Left colon (tissue), 2 donors: ENCODE data around the gene GABRB2. TPM values are rescaled to one million over a fixed set of nuclear protein-coding genes. Genes with fewer than 3 reads are reported as not detected.
"Not testable (repeated sequence)": the region's sequence is repeated elsewhere in the genome, so short reads cannot be mapped to it uniquely, and the experiment has no call there.

Source experiments
- ATAC-seq: fragments of 200-7000 bp; cut with Tn5 transposase; one replicate; pipeline ENCODE4 v1.9.1; 2020; ENCODE audit warnings: mild to moderate bottlenecking, moderate library complexity
- DNase-seq, 2 donors: peaks; one replicate each; pipeline ENCODE4 v3.0.0-alpha.2; 2020
- intact Hi-C, 2 donors: fragments of 100-400 bp; cut with DNase I in 1 of 2; cut with micrococcal nuclease in 1 of 2; formaldehyde crosslinking; loops; one replicate each; pipeline versions ENCODE4 v1.11.2 to v1.14.0; 2022; cut with DNase I, micrococcal nuclease
- total RNA-seq, 2 donors: library from RNA; stranded (reverse); fragmentation: NEBNext Ultra II Directional; extraction: Animal tissue kit (Norgen Biotek cat#: 25700); gene quantifications; one replicate each; pipeline ENCODE4 v1.2.1, GENCODE V29; 2021
- donor health status: DM: no; HTN: no; CAD: no.
- donor health status: DM: yes; HTN: yes; CAD: no.

Gene GABRB2
- total RNA-seq, 2 donors from 2014 or later, result 1.3 to 2.0 TPM

DNA sequence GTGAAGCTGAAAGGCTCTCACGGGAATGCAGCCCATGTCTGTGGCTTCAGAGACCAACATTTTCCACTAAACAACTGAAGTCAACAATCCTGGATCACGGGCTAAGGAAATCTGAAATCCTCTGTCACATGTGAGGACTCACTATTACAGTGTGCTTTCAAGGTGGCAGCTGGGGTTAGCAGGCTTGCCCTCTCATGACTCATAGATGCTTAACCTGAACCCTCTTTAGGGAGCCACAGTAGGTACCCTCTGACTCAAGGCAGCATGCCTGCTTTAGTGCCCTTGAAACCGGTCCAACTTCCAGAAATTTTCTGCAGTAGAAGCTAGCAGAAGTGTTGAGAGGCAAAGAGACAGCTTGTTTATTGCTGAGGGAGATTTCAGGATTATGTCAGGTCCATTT is 232.5 kb downstream of the GABRB2 start:
- DNase-seq, result no peak
- intact Hi-C loops, result no loop called here
- ATAC-seq, result no peak

DNA sequence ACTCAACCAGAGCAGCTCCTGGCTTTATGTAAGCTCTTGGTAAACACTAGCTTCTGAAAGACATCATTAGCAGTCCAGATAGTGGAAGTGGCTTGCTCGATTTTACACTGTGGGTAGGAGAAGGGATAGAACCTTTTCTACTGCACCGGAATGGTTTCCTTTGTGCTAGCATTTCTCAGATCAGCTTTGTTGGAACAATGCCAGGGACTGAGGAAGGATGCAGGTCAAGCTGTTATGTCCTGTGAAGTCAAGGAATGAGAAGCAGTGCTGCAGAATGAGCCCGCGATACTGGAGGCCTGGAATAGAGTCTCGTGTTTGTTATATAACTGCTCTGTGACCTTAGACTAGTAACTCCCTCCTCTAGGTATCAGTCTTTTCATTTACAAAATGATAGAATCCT is 233.6 kb downstream of the GABRB2 start:
- DNase-seq (no peak), ATAC-seq (no peak)
- intact Hi-C loops, result no loop called here

DNA sequence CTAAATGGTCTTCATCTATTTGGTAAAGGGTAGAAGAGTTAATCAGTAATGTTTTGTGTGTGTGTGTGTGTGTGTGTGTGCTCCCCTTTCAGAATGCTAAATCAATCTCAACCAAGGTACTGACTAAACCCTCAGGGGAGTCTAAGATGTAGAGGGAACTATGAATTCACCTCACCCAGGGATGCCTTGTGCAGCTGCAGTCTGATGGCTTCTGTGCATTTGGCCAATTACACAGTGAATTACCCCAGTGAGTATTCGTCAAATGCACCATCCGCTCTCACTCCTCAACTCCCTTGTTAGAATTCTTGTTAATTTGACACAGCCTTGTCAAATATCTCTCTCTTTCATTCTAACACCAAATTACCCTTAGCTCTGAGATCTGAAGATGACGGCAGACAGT is 234.6 kb downstream of the GABRB2 start:
- no peak for ATAC-seq
- intact Hi-C loops, result no loop called here

DNA sequence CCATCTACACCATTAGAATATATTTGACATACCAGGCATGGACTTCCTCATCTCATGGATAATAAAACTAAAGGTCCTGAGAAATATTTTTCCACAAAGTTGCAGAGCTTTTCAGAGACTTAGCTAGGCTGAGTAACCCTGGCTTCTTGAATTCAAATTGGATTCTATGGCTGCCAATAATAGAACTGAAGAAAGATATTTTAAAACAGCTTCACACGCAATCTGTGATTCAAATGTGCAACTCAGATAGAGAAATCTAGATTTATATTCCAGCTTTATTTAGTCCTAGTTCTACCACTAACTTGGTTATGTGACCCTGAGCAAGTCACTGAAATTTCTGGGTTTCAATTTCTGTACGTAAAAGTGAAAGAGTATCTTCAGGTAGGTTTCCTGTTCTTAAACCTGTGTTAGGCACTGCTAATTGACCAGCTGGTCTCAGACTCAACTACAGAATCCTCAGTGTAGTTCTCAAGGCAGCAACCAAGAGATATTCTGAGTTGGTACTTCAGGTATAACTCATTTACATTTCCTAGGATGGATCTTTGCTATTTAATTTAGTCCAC is 235.3 kb downstream of the GABRB2 start:
- DNase-seq (no peak), ATAC-seq (no peak)
- intact Hi-C loops, result no loop called here

More for the DNA sequence above, 234.6 kb downstream of the GABRB2 start:
- no peak for DNase-seq

DNA sequence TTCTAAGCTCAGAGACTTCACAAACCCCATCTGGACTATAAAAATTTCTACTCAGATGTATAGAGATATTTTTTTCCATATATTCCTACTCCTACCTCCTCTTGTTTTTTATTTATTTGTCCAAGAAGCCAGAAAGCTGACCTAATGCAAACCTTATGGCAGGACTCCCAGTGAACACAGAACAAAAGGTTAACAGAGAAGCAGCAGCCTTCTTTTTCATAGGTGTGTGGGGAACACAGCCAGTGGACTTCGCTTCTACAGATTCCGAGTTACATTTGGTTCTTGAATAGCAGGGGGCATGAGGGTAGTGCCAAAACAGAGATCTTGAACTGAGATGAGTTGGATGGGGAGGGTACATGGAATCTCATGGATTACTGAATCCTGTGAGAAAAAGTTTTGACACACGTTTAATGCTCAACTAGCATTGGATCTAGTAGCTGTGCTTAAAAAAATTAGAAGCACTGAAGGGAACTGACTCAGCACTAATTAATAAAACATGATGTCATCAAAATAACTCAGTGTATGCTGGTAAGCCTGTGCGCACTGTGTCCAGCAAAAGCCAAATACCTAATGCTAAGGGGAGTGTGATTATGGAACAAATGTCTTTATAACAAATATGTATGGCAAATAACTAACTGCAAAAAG is 240.1 kb downstream of the GABRB2 start:
- no peak for DNase-seq
- ATAC-seq, result no peak
- intact Hi-C loops, result no loop called here

DNA sequence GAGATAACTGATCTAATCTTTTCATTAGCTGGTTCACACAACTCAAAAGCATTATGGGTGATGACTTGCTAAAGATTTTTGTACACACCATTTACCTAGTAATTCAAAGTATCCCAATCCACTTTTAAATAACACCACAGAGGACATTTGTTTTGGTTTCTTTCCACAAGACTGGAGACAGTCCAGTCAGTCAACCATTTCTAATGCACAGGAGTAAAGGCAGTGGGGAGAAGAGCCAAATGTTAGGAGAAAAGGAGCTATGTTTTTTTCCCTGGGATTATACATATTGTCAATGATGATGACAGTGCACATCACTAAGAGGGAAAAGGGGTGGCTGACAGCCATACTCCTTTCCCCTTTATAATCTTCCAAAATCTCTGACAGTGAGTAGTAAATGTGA is 240.9 kb downstream of the GABRB2 start:
- intact Hi-C loops, result no loop called here
- DNase-seq (no peak), ATAC-seq (no peak)

DNA sequence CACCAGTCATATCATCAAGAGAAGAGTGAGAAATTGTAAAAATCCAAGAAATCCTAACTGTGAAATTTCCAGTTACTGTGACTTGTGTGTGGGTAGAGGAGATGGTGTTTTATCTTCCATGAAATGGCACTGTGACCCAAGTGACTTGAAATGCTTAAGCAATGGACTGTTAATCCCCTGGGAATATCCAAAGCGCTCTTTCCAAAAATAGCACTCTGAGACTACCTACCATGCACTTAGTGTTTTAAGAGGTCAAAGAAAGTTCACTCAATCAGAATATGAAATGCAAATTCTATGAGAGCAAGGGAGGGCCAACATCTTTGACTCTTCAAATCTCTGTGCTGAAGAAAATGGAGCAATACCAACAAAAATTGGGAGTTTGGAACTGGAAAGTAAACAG is 244.0 kb downstream of the GABRB2 start:
- no peak for ATAC-seq
- DNase-seq, result no peak
- intact Hi-C loops, result no loop called here

DNA sequence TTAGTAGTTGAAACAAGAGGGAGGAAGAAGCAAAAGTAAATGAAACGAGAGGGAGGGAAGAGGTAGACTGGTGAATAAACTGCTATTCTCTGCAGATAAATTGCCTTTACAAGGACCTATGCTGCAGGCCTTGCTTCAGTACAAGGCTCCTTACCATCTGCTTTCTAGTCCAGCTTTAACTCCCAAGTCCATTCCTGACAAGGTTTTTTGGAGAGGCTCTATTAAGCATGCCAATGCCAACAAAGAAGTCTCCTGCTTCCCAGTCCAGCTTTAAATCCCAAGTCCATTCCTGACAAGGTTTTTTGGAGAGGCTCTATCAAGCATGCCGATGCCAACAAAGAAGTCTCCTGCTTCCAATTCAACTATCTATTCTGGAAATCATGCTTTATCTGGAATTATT is 244.9 kb downstream of the GABRB2 start:
- DNase-seq (no peak), ATAC-seq (no peak)

DNA sequence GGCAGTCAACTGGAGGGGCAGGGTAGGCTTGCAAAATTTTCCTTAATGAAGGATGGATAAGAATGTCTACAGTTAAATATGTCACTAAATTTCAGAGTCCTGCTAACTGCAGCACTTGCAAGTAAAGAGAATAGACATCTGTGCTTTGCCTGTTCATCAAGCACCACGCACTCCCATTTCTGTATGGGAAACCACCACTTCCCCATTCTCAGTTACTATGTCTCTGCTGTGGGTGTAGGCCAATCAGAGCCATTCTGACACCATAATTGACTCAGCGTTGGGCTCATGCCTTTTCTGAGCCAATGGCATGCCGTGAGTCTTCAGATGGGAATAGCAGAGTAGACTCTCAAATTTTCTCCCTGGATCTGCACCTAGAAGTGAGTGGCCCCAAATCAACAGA is 247.5 kb downstream of the GABRB2 start:
- intact Hi-C loops, result no loop called here
- ATAC-seq, result no peak
- no peak for DNase-seq

More for the DNA sequence above, 244.9 kb downstream of the GABRB2 start:
- intact Hi-C loops, result no loop called here

DNA sequence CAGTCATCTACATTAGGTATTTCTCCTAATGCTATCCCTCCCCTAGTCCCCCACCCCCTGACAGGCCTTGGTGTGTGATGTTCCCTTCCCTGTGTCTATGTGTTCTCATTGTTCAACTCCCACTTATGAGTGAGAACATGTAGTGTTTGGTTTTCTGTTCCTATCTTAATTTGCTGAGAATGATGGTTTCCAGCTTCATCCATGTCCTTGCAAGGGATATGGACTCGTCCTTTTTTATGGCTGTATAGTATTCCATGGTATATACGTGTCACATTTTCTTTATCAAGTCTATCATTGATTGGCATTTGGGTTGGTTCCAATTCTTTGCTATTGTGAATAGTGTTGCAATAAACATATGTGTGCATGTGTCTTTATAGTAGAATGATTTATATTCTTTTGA is 249.1 kb downstream of the GABRB2 start:
- ATAC-seq, intact Hi-C loops, DNase-seq: not testable (repeated sequence)

DNA sequence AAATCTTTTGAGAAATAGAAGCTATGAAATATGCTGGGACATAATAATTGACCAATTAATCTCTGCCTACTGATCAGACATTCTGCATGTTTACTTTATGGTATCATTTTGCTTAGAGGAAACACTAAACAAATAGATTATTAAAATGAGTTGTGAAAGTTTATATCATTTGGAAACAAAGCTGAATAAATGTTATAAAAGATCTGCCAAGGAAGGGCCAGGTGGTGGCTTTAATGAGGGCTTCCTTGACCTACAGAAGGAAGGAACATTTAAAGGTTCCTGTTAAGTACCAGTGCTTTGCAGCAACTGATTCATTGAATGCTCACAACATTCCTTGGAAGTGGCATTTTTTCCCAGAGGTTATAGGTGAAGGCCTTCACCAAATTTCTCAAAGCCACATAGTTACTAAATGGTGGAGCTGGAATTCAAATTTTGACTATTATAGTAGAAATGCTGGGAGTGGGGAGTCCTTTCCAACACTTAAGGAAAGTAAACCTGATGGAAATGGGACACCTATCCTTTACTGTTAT is 250.7 kb downstream of the GABRB2 start:
- DNase-seq, result no peak
- intact Hi-C loops, result no loop called here
- ATAC-seq, result no peak

DNA sequence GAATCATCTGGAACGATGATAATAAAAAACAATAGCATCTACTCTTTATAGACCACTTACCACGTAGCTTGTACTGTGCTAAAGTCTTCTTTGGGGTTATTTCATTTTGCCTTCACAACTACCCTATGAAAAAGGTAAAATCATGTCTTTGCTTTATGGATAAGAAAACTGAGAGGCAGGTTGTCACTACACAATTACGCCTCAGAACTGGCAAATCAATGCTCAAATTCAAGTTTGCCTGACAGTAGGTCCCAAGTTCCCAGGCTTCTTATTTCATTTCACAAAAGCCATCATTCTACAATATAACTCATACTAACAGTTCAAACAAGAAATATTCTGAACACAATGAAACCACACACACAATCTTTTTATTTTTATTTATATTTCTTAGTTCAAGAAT is 258.5 kb downstream of the GABRB2 start:
- intact Hi-C loops, result no loop called here
- ATAC-seq (no peak), DNase-seq (no peak)

DNA sequence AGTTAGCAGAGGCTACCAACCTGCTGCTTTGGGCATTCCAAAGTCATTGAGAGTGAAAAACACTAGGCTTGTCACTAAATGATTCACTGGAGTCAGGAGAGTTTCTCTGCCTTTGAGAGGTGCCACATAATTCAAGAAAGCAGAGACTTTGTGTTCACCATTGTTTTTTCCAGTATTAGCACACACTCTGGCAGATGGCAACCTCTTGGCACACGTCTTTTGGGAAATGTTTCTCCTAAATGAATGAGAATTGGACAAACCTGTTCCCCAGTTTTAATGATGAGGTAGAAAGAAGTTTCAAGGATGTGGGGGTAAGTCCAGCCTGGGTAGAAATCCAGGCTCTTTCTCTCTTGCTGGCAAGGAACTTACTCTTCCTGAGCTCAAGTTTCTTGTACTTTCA is 259.1 kb downstream of the GABRB2 start:
- ATAC-seq, result no peak
- intact Hi-C loops, result no loop called here
- DNase-seq, result no peak

DNA sequence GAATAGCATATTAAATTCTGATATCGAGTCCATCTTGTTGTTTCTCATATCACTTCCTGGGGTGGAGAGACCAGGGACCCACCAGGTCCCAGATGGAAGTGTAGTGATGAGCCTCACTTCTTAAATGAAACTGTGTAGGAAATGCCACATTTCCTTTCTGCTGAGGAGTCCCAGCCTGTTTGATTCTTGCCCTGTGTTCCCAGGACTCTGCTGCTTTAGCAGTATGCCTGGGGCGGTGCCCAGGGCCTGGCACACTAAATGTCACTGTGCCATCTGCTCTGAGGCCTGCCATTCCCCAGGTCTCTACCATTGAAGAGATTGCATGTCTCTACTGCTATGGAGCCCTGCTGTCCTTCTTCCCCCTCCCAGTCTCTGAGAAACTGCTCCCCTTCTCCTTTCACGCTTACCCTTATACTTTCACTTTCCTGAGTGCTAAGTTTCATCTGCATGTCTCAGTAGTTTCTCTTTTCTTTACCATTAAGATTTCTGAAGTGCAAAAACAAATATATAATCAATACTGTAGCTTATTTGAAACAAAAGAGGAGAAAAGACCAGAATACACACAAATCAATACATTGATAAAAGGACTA is 260.4 kb downstream of the GABRB2 start:
- DNase-seq (no peak), ATAC-seq (no peak)
- intact Hi-C loops, result no loop called here

DNA sequence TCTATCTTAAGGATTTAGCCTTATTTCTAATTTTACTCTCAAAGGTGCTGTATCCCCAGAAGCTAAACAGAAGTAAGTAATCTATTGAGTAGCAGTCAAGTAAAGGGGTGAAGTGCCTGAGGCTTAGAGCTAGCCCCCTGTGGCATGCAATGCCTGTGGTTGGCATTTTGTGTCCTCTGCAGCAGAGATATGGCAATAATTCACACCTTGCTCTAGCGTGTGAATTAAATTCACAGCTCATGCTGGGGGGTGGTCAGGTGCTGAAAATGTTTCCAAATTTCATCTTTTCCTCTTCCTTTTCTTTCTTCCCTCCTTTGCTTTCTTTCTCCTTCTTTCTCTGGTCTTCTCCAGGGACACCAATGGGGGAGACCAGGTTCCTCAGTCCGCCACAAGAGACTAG is 262.1 kb downstream of the GABRB2 start:
- intact Hi-C loops, result no loop called here
- ATAC-seq, result no peak
- no peak for DNase-seq

DNA sequence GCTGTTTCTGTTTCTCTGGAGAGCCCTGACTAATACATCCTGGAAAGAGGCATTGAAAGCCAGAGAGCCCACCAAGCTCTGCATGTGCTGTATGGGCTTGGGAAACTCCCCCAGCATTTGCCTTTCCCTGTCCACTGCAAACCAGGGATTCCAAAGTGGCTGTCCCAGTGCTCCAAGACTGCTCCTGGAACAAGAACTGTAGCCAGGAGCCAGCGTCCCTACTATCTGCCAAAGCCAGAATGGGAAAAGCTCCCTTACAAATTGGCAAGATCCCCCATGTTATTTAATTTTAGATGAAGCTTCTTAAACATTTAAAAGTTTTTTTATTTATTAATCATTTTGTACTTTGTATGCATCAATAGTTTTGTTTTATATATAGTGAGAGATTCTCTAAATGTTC is 263.2 kb downstream of the GABRB2 start:
- DNase-seq (no peak), ATAC-seq (no peak)
- intact Hi-C loops, result no loop called here

DNA sequence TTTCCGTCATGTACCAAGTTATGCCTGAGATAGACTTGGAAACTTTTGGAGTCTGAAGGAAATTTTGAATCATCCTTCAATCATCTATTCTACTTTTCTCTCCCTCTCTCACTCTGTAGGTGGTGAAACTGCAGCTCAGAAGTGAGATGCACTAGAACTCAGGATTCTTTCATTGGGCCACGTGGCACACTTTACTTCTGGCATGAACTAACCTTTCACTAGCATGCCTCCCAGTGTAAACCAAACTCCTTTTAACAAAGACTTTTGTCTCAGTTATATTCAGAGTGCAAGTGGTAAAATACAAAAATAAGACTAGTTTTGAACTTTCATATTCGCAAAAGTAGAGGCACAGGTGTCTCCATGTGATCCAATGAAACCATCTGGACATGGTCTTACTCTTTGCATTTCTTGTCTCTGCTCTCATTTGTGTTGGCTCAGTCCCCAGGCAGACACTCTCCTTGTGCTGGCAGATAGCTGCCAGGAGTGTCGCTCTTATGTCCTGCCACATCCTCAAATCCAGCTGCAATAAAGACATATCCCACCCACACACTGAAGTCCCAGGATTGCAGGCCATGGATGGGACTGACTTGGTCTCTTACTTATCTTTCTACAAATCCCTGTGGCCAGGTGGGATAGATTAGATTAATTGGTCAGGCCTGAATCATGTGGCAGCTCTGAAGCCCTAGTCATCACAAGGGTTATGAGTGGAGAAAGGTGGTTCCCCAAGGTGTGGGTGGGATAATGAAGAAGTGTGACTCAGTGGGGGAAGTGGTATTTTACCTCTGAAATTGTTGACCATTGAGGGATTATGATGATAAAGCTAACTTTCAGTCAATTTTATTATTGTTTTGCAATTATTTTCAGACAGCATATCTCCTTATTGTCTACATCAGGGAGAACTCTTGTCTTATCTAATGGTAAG is 267.5 kb downstream of the GABRB2 start:
- intact Hi-C loops, result no loop called here
- no peak for ATAC-seq
- no peak for DNase-seq

DNA sequence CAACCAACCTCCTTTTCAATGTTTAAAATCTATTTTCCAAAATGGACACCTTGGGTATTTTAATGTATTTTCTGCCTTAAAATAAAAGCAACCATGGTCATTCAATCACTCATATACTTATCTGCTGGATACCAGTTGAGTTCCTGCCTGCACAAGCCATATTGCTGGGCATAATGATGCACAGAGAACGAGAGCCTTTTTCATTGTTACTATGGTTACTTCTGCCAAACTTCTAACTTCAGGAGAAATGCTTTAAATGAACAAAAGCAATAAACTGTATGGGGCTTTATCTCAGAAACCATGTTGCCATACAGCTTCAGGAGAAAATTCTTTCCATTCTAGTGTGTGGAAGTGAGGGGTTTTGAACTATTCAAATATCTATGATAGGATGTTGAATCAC is 269.5 kb downstream of the GABRB2 start:
- DNase-seq (no peak), ATAC-seq (no peak)
- intact Hi-C loops, result no loop called here

DNA sequence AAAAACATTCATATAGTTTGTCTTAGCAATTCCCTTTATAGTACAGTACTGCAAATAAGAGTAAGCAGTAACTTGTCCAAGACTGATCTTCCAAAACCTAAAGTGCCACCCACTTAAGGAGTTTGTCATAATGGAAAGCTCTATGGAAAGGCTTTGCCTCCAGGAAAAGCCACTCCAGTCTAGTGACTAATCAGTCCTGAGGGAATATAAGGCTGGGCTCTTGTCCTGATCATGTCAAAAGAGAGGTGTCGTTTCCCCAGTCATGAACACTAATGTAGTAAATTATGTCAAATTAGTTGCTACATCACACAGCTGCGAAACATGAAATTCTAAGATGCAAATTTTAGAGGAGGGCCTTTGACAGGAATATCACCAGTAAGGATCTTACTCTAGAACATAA is 271.6 kb downstream of the GABRB2 start:
- no peak for DNase-seq
- intact Hi-C loops, result no loop called here
- ATAC-seq, result no peak

DNA sequence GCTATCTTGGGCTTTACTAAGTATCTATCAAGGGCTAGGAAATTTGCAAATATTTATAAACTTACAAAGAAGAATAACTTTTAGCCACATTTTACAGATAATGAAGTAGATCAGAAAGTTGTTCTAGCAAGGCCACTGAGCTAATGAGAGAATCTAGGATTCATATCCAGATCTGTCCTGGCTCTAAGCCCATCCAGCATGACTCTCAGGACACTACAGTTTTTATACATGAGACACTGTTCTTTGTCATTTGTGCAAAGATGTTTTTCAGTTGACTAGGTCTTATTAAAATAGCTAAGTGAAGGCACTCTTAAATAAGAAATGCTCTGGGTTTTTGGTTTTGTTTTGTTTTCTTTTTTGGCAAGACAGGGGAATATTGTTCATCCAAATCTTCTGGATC is 273.1 kb downstream of the GABRB2 start:
- ATAC-seq (no peak), DNase-seq (no peak)
- intact Hi-C loops, result no loop called here
